ENCODE measurements around the gene BIRC2.

Gene BIRC2

GRCh38 chr11:102406099-102406498 is 59.1 kb downstream of the BIRC2 start:
- no peak for TF ChIP-seq FOXP2 (optimal IDR thresholded peaks at IDR 0.05; ENCODE audit: borderline replicate concordance, extremely low read depth, extremely low read length, insufficient read depth)
- TF ChIP-seq POLR2AphosphoS5 (IDR thresholded peaks at IDR 0.05; ENCODE audit: low read depth, low read length): no peak
- no peak for TF ChIP-seq SIN3A (IDR thresholded peaks at IDR 0.05; ENCODE audit: borderline replicate concordance, insufficient read depth, low read length)
- TF ChIP-seq REST (IDR thresholded peaks at IDR 0.05; ENCODE audit: insufficient read depth in 1 of 2, low read depth in 2 of 2, low read length in 2 of 2): no peak
- no peak for TF ChIP-seq TAF1 (IDR thresholded peaks at IDR 0.05; ENCODE audit: borderline replicate concordance, insufficient read depth, low read length)

GRCh38 chr11:102407901-102408300 is 60.9 kb downstream of the BIRC2 start:
- TF ChIP-seq REST (IDR thresholded peaks at IDR 0.05; ENCODE audit: insufficient read depth in 1 of 2, low read depth in 2 of 2, low read length in 2 of 2) (no peak), POLR2AphosphoS5 (IDR thresholded peaks at IDR 0.05; ENCODE audit: low read depth, low read length) (no peak), FOXP2 (optimal IDR thresholded peaks at IDR 0.05; ENCODE audit: borderline replicate concordance, extremely low read depth, extremely low read length, insufficient read depth) (no peak), SIN3A (IDR thresholded peaks at IDR 0.05; ENCODE audit: borderline replicate concordance, insufficient read depth, low read length) (no peak), TAF1 (IDR thresholded peaks at IDR 0.05; ENCODE audit: borderline replicate concordance, insufficient read depth, low read length) (no peak)

GRCh38 chr11:102408339-102408738 is 61.3 kb downstream of the BIRC2 start:
- no peak for TF ChIP-seq TAF1 (IDR thresholded peaks at IDR 0.05; ENCODE audit: borderline replicate concordance, insufficient read depth, low read length)
- TF ChIP-seq FOXP2 (optimal IDR thresholded peaks at IDR 0.05; ENCODE audit: borderline replicate concordance, extremely low read depth, extremely low read length, insufficient read depth): no peak
- no peak for TF ChIP-seq REST (IDR thresholded peaks at IDR 0.05; ENCODE audit: insufficient read depth in 1 of 2, low read depth in 2 of 2, low read length in 2 of 2)
- TF ChIP-seq POLR2AphosphoS5 (IDR thresholded peaks at IDR 0.05; ENCODE audit: low read depth, low read length): no peak
- no peak for TF ChIP-seq SIN3A (IDR thresholded peaks at IDR 0.05; ENCODE audit: borderline replicate concordance, insufficient read depth, low read length)

GRCh38 chr11:102410382-102410784 is 63.4 kb downstream of the BIRC2 start:
- TF ChIP-seq FOXP2 (optimal IDR thresholded peaks at IDR 0.05; ENCODE audit: borderline replicate concordance, extremely low read depth, extremely low read length, insufficient read depth): no peak

GRCh38 chr11:102411142-102411541 is 64.1 kb downstream of the BIRC2 start:
- TF ChIP-seq POLR2AphosphoS5 (IDR thresholded peaks at IDR 0.05; ENCODE audit: low read depth, low read length) (no peak), FOXP2 (optimal IDR thresholded peaks at IDR 0.05; ENCODE audit: borderline replicate concordance, extremely low read depth, extremely low read length, insufficient read depth) (no peak), TAF1 (IDR thresholded peaks at IDR 0.05; ENCODE audit: borderline replicate concordance, insufficient read depth, low read length) (no peak), REST (IDR thresholded peaks at IDR 0.05; ENCODE audit: insufficient read depth in 1 of 2, low read depth in 2 of 2, low read length in 2 of 2) (no peak), SIN3A (IDR thresholded peaks at IDR 0.05; ENCODE audit: borderline replicate concordance, insufficient read depth, low read length) (no peak)
